H9 (cell line): ENCODE results near the gene KLHL3. TPM values are rescaled to one million over a fixed set of nuclear protein-coding genes. Genes with fewer than 3 reads are reported as not detected.

ENCODE experiments used
- DNase-seq: peaks from one replicate; pipeline ENCODE4 v3.0.0-alpha.2; 2017
- H2AFZ ChIP-seq: one replicate; pipeline ENCODE4 v1.6.1; 2013; ENCODE audit warnings: mild to moderate bottlenecking, low read length, control low read depth, moderate library complexity
- H2AK5ac ChIP-seq: 2 replicates; pipeline ENCODE4 v1.6.1; 2013; ENCODE audit warnings: low read length, control low read depth, mixed read lengths; ENCODE audit not compliant: insufficient read length
- H2BK120ac ChIP-seq: one replicate; pipeline ENCODE4 v1.6.1; 2013; ENCODE audit warnings: low read depth, mild to moderate bottlenecking, low read length, control low read depth, inconsistent platforms; ENCODE audit not compliant: poor library complexity, severe bottlenecking
- H2BK12ac ChIP-seq: 2 replicates; pipeline ENCODE4 v1.6.1; 2013; ENCODE audit warnings: low read length, control low read depth, mixed read lengths, low read depth; ENCODE audit not compliant: insufficient read length
- H2BK15ac ChIP-seq: 2 replicates; pipeline ENCODE4 v1.6.1; 2013; ENCODE audit warnings: low read depth, low read length, control low read depth
- H2BK20ac ChIP-seq: one replicate; pipeline ENCODE4 v1.6.1; 2013; ENCODE audit warnings: low read depth, mild to moderate bottlenecking, low read length, control low read depth, inconsistent platforms; ENCODE audit not compliant: poor library complexity, severe bottlenecking
- H2BK5ac ChIP-seq: 2 replicates; pipeline ENCODE4 v1.6.1; 2013; ENCODE audit warnings: low read length, control low read depth, mixed read lengths; ENCODE audit not compliant: insufficient read length
- H3K14ac ChIP-seq: 2 replicates; pipeline ENCODE4 v1.6.1; 2013; ENCODE audit warnings: low read length, control low read depth; ENCODE audit not compliant: insufficient read depth
- H3K18ac ChIP-seq: 2 replicates; pipeline ENCODE4 v1.6.1; 2013; ENCODE audit warnings: low read depth, mild to moderate bottlenecking, mixed read lengths, low read length, control low read depth; ENCODE audit not compliant: insufficient read length
- H3K23ac ChIP-seq: 2 replicates; pipeline ENCODE4 v1.6.1; 2013; ENCODE audit warnings: low read length, control low read depth, mixed read lengths, low read depth; ENCODE audit not compliant: insufficient read length
- H3K23me2 ChIP-seq: 2 replicates; pipeline ENCODE4 v1.6.1; 2013; ENCODE audit warnings: low read depth, mild to moderate bottlenecking, mixed read lengths, low read length, control low read depth; ENCODE audit not compliant: insufficient read length, poor library complexity, severe bottlenecking
- H3K27ac ChIP-seq: 2 replicates; pipeline ENCODE4 v1.5.1; 2013; ENCODE audit warnings: low read length, control low read depth, mixed read lengths, low read depth; ENCODE audit not compliant: insufficient read length
- H3K27me3 ChIP-seq: 2 replicates; pipeline ENCODE4 v1.6.1; 2013; ENCODE audit warnings: low read length, control low read depth, inconsistent platforms; ENCODE audit not compliant: insufficient read depth
- H3K4ac ChIP-seq: 2 replicates; pipeline ENCODE4 v1.6.1; 2013; ENCODE audit warnings: low read depth, mild to moderate bottlenecking, control low read depth, inconsistent platforms, low read length, moderate library complexity
- H3K4me1 ChIP-seq: 2 replicates; pipeline ENCODE4 v1.6.1; 2013; ENCODE audit warnings: low read length, control low read depth, inconsistent platforms; ENCODE audit not compliant: insufficient read depth
- H3K4me2 ChIP-seq: 2 replicates; pipeline ENCODE4 v1.6.1; 2013; ENCODE audit warnings: low read length, control low read depth, mixed read lengths; ENCODE audit not compliant: insufficient read length, insufficient read depth
- H3K56ac ChIP-seq: 2 replicates; pipeline ENCODE4 v1.6.1; 2013; ENCODE audit warnings: low read depth, mild to moderate bottlenecking, mixed read lengths, low read length, control low read depth; ENCODE audit not compliant: insufficient read length
- H3K79me1 ChIP-seq: 2 replicates; pipeline ENCODE4 v1.6.1; 2013; ENCODE audit warnings: low read depth, mild to moderate bottlenecking, moderate library complexity, low read length, control low read depth, inconsistent platforms; ENCODE audit not compliant: insufficient read depth, poor library complexity, severe bottlenecking
- H3K79me2 ChIP-seq: 2 replicates; pipeline ENCODE4 v1.6.1; 2013; ENCODE audit warnings: low read length, control low read depth, inconsistent platforms; ENCODE audit not compliant: insufficient read depth
- H3K9ac ChIP-seq: 2 replicates; pipeline ENCODE4 v1.6.1; 2013; ENCODE audit warnings: low read length, control low read depth, mixed read lengths; ENCODE audit not compliant: insufficient read length; ENCODE audit errors: extremely low read depth
- H3K9me3 ChIP-seq: one replicate; pipeline ENCODE4 v1.6.1; 2013; ENCODE audit warnings: low read depth, low read length, inconsistent platforms; ENCODE audit not compliant: control insufficient read depth
- H3T11ph ChIP-seq: one replicate; pipeline ENCODE4 v1.6.1; 2013; ENCODE audit warnings: mild to moderate bottlenecking, low read length, control low read depth, inconsistent platforms
- H4K20me1 ChIP-seq: one replicate; pipeline ENCODE4 v1.6.1; 2013; ENCODE audit not compliant: control insufficient read depth, insufficient read length, insufficient read depth
- H4K5ac ChIP-seq: 2 replicates; pipeline ENCODE4 v1.6.1; 2013; ENCODE audit warnings: low read depth, mild to moderate bottlenecking, mixed read lengths, low read length, control low read depth; ENCODE audit not compliant: insufficient read length
- H4K8ac ChIP-seq: replicated peaks from 2 replicates; pipeline ENCODE4 v1.6.1; 2013; ENCODE audit warnings: low read length, control low read depth, mixed read lengths, low read depth; ENCODE audit not compliant: insufficient read length
- H4K91ac ChIP-seq: 2 replicates; pipeline ENCODE4 v1.6.1; 2013; ENCODE audit warnings: low read depth, mild to moderate bottlenecking, moderate library complexity, mixed read lengths, low read length, control low read depth; ENCODE audit not compliant: insufficient read length
- H3K27ac Mint-ChIP-seq, 3 experiments: 2 replicates in 2 of 3; 3 replicates in 1 of 3; pipeline ENCODE4 v1.8.0; 2020 to 2021; ENCODE audit warnings: mixed read lengths in 3 of 3, mild to moderate bottlenecking in 1 of 3, moderate library complexity in 1 of 3
- H3K27me3 Mint-ChIP-seq: 2 replicates; pipeline ENCODE4 v1.8.0; 2021; ENCODE audit warnings: low read depth, mild to moderate bottlenecking, moderate library complexity, mixed read lengths
- H3K36me3 Mint-ChIP-seq, 3 experiments: 2 replicates in 2 of 3; 3 replicates in 1 of 3; pipeline ENCODE4 v1.8.0; 2020 to 2021; ENCODE audit warnings: low read depth in 3 of 3, mixed read lengths in 3 of 3; ENCODE audit not compliant: insufficient read depth in 1 of 3
- H3K4me1 Mint-ChIP-seq, 2 experiments: 2 replicates each; pipeline ENCODE4 v1.8.0; 2020; ENCODE audit warnings: mixed read lengths in 2 of 2
- H3K4me3 Mint-ChIP-seq, 2 experiments: 2 replicates in 1 of 2; 3 replicates in 1 of 2; pipeline ENCODE4 v1.8.0; 2020 to 2021; ENCODE audit warnings: mild to moderate bottlenecking in 2 of 2, mixed read lengths in 2 of 2, moderate library complexity in 1 of 2
- H3K9me3 Mint-ChIP-seq, 2 experiments: 2 replicates in 1 of 2; 3 replicates in 1 of 2; pipeline ENCODE4 v1.8.0; 2020; ENCODE audit warnings: mild to moderate bottlenecking in 2 of 2, mixed read lengths in 2 of 2, moderate library complexity in 1 of 2
- CTCF ChIP-seq: fragments of 200-600 bp; sonication (generic); conservative IDR thresholded peaks from 3 replicates; pipeline ENCODE4 v1.8.0; 2021; ENCODE audit warnings: antibody characterized with exemption, mild to moderate bottlenecking
- WGBS: extraction: QIAGEN DNeasy Blood & Tissue Kit; methylation state at CpG from one replicate; pipeline ENCODE4 v1.1.7; 2013; ENCODE audit warnings: missing lambda C conversion rate, low lambda C conversion rate, mixed read lengths; ENCODE audit not compliant: insufficient read length; ENCODE audit errors: extremely low coverage; 5-methylcytosine and 5-hydroxymethylcytosine counted together
- total RNA-seq: library from RNA; stranded (reverse); gene quantifications from 2 replicates; pipeline ENCODE4 v1.2.1, GENCODE V29; 2021

KLHL3 gene
- total RNA-seq, 1 experiment from 2014 or later = 12.8 TPM

- Histone ChIP-seq H4K8ac (no peak overlapping the region), H3K14ac (no peak overlapping the region), H3K4ac (no peak overlapping the region), H4K20me1 (no peaks in the 10 kb centered on the region), H3K18ac (no peak overlapping the region), H3K79me2 (no peaks in the 10 kb centered on the region), H3K27me3 (no peaks in the 10 kb centered on the region), H4K91ac (no peak overlapping the region), H3K4me2 (no peak overlapping the region), H3K56ac (no peak overlapping the region), H3K23ac (no peak overlapping the region), H4K5ac (no peak overlapping the region), H2BK20ac (no peak overlapping the region), H3K9ac (no peak overlapping the region), H2BK120ac (no peak overlapping the region), H3K27ac (no peak overlapping the region), H3K23me2 (no peaks in the 10 kb centered on the region), H2BK15ac (no peak overlapping the region), H3K9me3 (no peaks in the 10 kb centered on the region), H2BK12ac (no peak overlapping the region), H2AFZ (no peak overlapping the region), H3T11ph (no peak overlapping the region), H2BK5ac (no peak overlapping the region), H3K79me1 (no peaks in the 10 kb centered on the region), H3K4me1 (no peaks in the 10 kb centered on the region), H2AK5ac (no peak overlapping the region)
- Mint-ChIP-seq H3K9me3 (peaks cover 0 to 3% of the 10 kb centered on the region in 2 experiments; a peak in 1 of 5 replicates), H3K4me1 (peaks cover 17% of the 10 kb centered on the region in 2 experiments), H3K27me3 (no peaks in the 10 kb centered on the region), H3K27ac (no peak overlapping the region; a peak in 1 of 7 replicates), H3K36me3 (peaks cover 6 to 11% (median 8%) of the 10 kb centered on the region in 3 experiments; a peak in 5 of 7 replicates), H3K4me3 (no peak overlapping the region)
- no peak for TF ChIP-seq CTCF
- WGBS = no CpG with 5 or more reads among the region's 2 CpGs
- no peak for DNase-seq
Measured at GRCh38 chr5:137631453-137631852, 104.4 kb downstream of the KLHL3 start.
